HG02759 (cell line): ENCODE data around the gene GAL3ST2.
"Not testable (repeated sequence)": the region's sequence is repeated elsewhere in the genome, so short reads cannot be mapped to it uniquely, and the experiment has no call there.

Experiments used
- ATAC-seq: cut with Tn5 transposase; IDR thresholded peaks from one replicate; pipeline ENCODE4 v1.9.1; 2021; ENCODE audit warnings: mild to moderate bottlenecking, moderate library complexity; ENCODE audit not compliant: unreplicated experiment

GAL3ST2 gene

DNA sequence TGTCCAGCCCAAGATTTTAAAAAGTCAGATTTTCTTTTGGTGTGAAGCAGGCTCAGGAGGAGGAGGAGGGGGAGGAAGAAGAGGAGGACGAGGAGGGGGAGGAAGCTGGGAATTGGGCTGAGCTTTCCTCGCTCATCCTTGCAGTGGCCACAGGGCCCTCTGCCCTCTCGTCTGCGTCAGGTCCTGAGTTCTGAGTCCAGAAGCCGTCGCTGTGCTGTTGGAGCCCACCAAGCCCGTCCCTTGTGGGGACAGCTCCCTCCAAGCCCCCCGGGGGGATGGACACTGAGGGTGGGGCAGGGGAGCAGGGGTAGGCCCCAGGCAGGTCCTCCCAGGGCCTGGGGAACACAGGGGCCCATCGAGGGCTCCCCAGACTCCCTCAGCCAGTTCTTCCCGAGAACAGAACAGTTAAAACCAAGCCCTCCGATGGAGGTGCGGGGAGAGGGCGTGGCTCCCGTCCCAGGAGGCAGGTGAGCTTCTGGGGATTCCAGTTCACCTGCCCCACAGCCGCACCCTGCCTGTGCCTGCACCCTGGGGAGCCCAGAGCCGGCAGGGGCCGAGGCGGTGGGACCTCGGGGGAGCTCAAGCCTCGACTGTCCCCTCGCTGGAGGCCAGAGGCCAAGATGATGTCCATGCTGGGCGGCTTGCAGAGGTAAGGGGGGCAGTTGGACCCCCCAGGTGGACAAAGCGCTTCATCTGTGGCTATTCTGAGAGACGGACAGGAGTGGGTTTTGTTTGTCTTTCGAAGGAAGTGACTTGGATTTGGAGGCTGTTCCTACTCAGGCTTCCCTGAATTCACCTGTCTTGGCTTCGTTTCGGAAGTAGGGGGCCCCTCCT, at the start of gene GAL3ST2:
Gene GAL3ST2 (plus strand): TSS at position 487 of the 834 bp plus-strand sequence. CDS start 134 bp downstream, at position 621.
- ATAC-seq: no peak

DNA sequence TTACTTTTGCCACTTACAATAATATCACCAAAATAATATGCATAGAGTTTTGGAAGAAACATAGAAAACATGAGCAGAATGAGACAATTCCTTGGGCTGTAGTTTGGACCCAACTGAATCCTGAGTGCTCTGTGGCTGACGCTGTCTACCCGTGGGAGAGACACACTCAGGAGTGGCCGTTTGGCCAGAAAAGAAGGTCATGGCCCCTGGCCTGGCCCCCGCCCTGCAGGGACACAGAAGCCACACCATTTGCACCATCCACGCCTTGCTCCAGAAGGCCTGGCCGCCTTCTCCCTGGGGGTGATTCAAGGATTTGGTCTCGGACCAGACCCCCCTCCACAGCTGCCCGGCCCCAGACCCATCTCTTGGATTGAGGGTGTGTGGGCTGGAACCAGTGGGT, 48.6 kb upstream of the GAL3ST2 start:
- no peak for ATAC-seq

- no peak for ATAC-seq
These were observed 48.0 kb upstream of the GAL3ST2 start for GRCh38 chr2:241728627-241729026.

DNA sequence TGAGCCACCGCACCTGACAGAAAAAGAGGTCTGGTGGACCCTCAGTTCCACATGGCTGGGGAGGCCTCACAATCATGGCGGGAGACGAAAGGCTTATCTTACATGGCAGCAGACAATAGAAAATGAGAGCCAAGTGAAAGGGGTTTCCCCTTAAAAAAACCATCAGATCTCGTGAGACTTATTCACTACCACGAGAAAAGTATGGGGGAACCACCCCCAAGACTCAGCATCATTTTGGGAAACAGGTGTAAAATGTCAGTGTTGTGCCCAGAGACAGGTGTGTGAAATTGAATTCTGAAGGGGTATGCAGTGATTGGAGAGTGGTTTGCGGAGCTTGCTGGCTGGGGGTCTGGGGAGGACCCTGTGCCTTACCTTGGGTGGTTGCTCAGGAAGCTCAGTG, 46.8 kb upstream of the GAL3ST2 start:
- ATAC-seq: no peak

- no peak for ATAC-seq
These were observed 45.8 kb upstream of the GAL3ST2 start for GRCh38 chr2:241730671-241731293.

GRCh38 chr2:241732513-241733186, 44.0 kb upstream of the GAL3ST2 start:
- not testable (repeated sequence) for ATAC-seq

- no peak for ATAC-seq
These were observed 43.0 kb upstream of the GAL3ST2 start for GRCh38 chr2:241733391-241734207.

- peak; percentile 27 for ATAC-seq
These were observed 42.5 kb upstream of the GAL3ST2 start for GRCh38 chr2:241734208-241734466.

DNA sequence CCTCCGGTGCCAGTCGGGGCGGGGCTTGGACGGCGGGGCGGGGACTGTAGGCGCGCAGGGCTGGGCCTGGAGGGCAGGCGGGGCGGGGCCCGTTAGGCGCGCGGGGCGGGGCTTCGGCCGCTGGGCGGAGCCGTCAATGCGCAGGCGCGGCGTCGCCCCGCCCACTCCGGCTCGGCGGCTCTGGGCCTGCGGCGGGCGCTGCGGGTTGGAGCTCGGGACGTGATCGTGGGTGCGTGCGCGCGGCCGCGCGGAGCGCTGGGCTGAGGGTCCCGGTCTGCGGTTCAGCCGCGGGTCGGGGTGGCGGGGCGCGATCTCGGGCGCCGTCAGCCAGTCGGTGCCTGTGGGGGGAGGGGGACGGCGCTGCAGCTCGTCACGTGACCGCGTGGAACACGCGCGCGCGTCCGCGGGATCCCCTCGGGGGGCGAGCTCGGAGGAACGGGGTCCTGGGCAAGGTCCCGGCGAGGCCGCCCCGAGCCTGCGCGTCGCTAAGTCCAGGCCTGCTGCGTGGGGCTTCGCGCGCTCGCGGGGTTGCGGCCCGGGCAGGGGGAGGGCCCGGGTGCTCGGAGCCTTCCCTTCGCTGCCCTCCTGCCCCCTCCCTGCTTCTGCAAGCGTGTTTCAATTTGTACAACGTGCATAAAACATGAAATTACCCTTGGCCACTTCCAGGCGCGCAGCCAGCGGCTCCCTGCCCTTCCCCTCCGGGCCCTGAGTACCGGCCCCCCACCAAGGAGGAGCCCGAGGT, 42.0 kb upstream of the GAL3ST2 start, which contains the start of gene D2HGDH:
Gene D2HGDH (plus strand): TSS at position 164 of the 742 bp plus-strand sequence. CDS start 595 bp downstream, outside the sequence.
- ATAC-seq: peak; percentile 78

DNA sequence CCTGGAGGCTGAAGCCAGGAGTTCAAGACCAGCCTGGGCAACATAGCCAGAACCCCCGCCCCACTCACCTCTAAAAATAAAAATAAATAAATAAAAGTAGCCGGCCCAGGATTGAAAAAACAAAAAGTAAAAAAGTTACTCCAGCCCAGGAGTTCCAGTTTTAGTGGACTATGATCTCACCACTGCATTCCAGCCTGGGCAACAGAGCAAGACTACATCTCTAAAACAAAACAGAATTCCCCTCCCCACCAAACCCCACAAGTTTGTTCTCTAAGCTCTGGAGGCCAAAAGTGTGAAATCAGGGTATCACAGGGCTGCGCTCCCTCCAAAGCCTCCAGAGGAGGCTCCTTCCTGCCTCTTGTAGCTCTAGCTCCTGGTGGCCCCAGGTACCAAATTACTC, 40.5 kb upstream of the GAL3ST2 start:
- ATAC-seq: no peak

- ATAC-seq: no peak
These were observed 38.5 kb upstream of the GAL3ST2 start for GRCh38 chr2:241738040-241738686.

DNA sequence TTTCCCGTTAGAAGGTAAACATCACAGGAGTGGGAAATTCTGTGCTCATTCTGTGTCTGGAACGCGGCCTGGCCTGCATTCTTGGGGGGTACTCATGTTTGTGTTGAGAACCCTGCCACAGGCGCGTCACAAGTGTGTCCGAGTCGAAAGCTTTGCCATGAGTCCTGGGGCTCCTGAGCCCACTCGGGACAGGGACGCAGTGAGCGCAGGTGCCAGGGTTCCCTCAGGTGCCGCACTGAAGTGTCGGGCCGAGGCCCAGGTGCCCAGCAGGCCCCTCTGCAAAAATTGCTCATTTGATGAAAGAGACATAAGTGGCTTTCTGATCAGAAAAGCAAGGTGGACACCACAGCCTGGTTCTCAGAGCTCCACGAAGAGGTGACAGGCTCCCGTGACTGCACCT, 37.4 kb upstream of the GAL3ST2 start:
- no peak for ATAC-seq

- ATAC-seq: no peak
These were observed 37.0 kb upstream of the GAL3ST2 start for GRCh38 chr2:241739651-241740050.

- no peak for ATAC-seq
These were observed 35.6 kb upstream of the GAL3ST2 start for GRCh38 chr2:241741016-241741415.

DNA sequence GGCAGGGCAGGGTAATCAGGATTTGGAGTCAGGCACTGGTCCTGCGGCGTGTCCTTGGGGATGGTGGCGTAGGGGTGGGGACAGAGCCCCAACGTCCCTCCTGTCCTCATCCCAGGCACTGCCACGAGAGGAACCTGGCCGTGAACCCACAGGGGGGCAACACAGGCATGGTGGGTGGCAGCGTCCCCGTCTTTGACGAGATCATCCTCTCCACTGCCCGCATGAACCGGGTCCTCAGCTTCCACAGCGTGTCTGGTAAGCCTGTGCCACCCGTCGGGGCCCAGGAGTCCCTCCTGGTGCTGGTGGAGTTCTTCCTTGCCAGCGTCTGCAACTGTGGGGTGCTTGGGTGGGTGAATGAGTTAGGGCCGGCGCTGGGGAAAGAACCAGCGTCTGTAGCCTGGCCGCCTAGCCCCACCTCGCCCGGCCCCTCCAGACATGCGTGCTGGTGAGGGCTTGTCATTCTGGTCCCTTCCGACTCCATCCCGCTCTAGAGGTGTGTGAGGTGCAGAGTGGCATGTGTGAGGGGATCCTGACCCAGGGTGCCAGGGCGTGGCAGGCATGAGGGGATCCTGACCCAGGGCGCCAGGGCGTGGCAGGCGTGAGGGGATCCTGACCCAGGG, 34.2 kb upstream of the GAL3ST2 start:
- ATAC-seq: no peak

GRCh38 chr2:241743008-241743407, 33.6 kb upstream of the GAL3ST2 start:
- ATAC-seq: not testable (repeated sequence)

DNA sequence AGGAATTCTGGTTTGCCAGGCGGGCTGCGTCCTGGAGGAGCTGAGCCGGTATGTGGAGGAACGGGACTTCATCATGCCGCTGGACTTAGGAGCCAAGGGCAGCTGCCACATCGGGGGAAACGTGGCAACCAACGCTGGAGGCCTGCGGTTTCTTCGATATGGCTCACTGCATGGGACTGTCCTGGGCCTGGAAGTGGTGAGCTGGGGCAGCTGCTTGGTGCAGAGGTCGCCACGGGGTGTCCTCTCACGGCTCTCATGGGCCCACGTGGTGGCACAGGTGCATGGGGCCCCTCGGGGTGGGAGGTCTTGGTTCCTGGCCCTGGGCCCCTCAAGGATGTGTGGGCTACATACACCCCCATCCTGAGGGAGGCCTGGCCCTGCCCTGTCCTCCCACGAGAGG, 33.0 kb upstream of the GAL3ST2 start:
- no peak for ATAC-seq

GRCh38 chr2:241744028-241744754, 32.4 kb upstream of the GAL3ST2 start:
- no peak for ATAC-seq

GRCh38 chr2:241745276-241745675, 31.3 kb upstream of the GAL3ST2 start:
- no peak for ATAC-seq
